Peyer's patch (tissue), 4 donors: ENCODE results near the gene RNF146.

Experiments used
- CTCF ChIP-seq, 6 experiments: fragments of 450-650 bp in 4 of 6; fragments of 200-600 bp in 2 of 6; sonication (generic) in 1 of 6; IDR thresholded peaks; one replicate each; pipeline ENCODE4 v1.5.1; 2017 to 2019; ENCODE audit warnings: antibody characterized with exemption in 6 of 6, mild to moderate bottlenecking in 3 of 6, moderate library complexity in 1 of 6
- POLR2A ChIP-seq, 2 donors: fragments of 450-650 bp; IDR thresholded peaks; one replicate each; pipeline ENCODE4 v1.5.1; 2017; ENCODE audit warnings: antibody characterized with exemption in 2 of 2, mild to moderate bottlenecking in 2 of 2, moderate library complexity in 2 of 2

DNA sequence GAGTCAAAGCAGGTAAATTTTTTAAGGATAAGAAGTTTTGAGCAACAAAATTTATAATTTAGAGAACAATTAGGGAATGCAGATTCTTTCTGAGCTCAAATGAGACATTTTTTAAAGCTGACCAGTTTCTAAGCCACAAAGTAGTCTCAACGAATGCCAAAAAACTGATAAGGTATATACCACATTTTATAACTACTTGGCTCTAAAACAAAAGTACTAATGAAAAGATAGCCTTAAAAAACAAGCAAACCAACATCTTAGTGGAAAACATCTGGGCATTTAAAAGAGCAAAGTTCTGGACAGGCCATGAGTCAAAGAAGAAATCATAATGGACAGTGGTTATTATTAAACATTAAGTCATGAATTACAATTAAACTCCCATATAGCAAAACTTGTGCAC is 23.2 kb upstream of the RNF146 start:
- TF ChIP-seq CTCF (IDR thresholded peaks at IDR 0.05) (no peak), POLR2A (IDR thresholded peaks at IDR 0.05) (no peak)
